Right lobe of liver (tissue), 6 donors: ENCODE results near the gene KRT33A. TPM values are rescaled to one million over a fixed set of nuclear protein-coding genes. Genes with fewer than 3 reads are reported as not detected.

ENCODE experiments used
- ATAC-seq, 4 donors: fragments of 200-7000 bp; cut with Tn5 transposase; one replicate each; pipeline ENCODE4 v1.9.1; 2020; ENCODE audit warnings: mild to moderate bottlenecking in 4 of 4, moderate library complexity in 4 of 4
- DNase-seq, 3 donors: peaks; one replicate each; pipeline ENCODE4 v3.0.0-alpha.2; 2020
- H3K27ac ChIP-seq, 3 donors: fragments of 200-600 bp; one replicate each; pipeline ENCODE4 v1.8.0; 2022
- H3K27me3 ChIP-seq, 2 donors: fragments of 200-600 bp; one replicate each; pipeline ENCODE4 v1.8.0; 2022
- H3K36me3 ChIP-seq, 4 donors: fragments of 200-600 bp; sonication (generic) in 1 of 4; one replicate each; pipeline versions ENCODE4 v1.5.1 to v1.8.0; 2017 to 2022; ENCODE audit warnings: control low read depth in 1 of 4
- H3K4me1 ChIP-seq, 4 donors: fragments of 200-600 bp; sonication (generic) in 1 of 4; one replicate each; pipeline versions ENCODE4 v1.5.1 to v1.8.0; 2017 to 2022; ENCODE audit warnings: control low read depth in 1 of 4
- H3K4me3 ChIP-seq, 3 donors: fragments of 200-600 bp; one replicate each; pipeline ENCODE4 v1.8.0; 2022
- H3K9me3 ChIP-seq, 4 donors: fragments of 200-600 bp; sonication (generic) in 1 of 4; one replicate each; pipeline versions ENCODE4 v1.5.1 to v1.8.0; 2017 to 2022; ENCODE audit warnings: control low read depth in 1 of 4
- CTCF ChIP-seq, 4 donors: fragments of 200-600 bp in 3 of 4; fragments of 450-650 bp in 1 of 4; IDR thresholded peaks; one replicate each; pipeline versions ENCODE4 v1.5.1 to v1.8.0; 2016 to 2022; ENCODE audit warnings: antibody characterized with exemption in 4 of 4, mild to moderate bottlenecking in 2 of 4
- POLR2A ChIP-seq: fragments of 450-650 bp; IDR thresholded peaks from one replicate; pipeline ENCODE4 v1.6.1; 2017; ENCODE audit warnings: antibody characterized with exemption, mild to moderate bottlenecking
- WGBS: methylation state at CpG from one replicate; pipeline ENCODE4 v1.1.6; 2018; ENCODE audit warnings: low coverage, low lambda C conversion rate; ENCODE audit not compliant: insufficient coverage; ENCODE audit errors: missing lambda C conversion rate; 5-methylcytosine and 5-hydroxymethylcytosine counted together
- intact Hi-C, 2 donors: fragments of 100-400 bp; cut with DNase I; formaldehyde crosslinking; loops; one replicate each; pipeline versions ENCODE4 v1.11.2 to v1.14.1; 2022
- total RNA-seq, 6 experiments: library from RNA; depleted of rRNA in 2 of 6; stranded (reverse); fragments of >200 nt in 2 of 6; fragmentation: NEBNext Ultra II Directional in 3 of 6; extraction: Animal tissue kit (Norgen Biotek cat#: 25700) in 3 of 6; gene quantifications; one replicate each; pipeline versions ENCODE4 v1.1.0 to v1.2.4, GENCODE V29; 2016 to 2023
- donor health status: DM: no; HTN: yes; CAD: no.
- donor health status: DM: no; HTN: no; CAD: no.
- donor health status: DM: no; HTN: no; CAD: no.
- donor health status: DM: no; HTN: yes; CAD: no.
- donor health status: DM: no; HTN: yes; CAD: no.

Gene KRT33A
- total RNA-seq, 6 experiments from 2014 or later: not detected

GRCh38 chr17:41302981-41303380, 47.6 kb downstream of the KRT33A start:
- no peaks in the 10 kb centered on the region for H3K27me3 ChIP-seq
- no peaks in the 10 kb centered on the region for H3K9me3 ChIP-seq
- DNase-seq (no peak), ATAC-seq (no peak)
- H3K36me3 ChIP-seq: no peaks in the 10 kb centered on the region
- H3K27ac ChIP-seq: no peak overlapping the region
- intact Hi-C loops: no loop called here
- 36% methylated on average over 2 of the region's 4 CpGs for WGBS
- no peak overlapping the region for H3K4me3 ChIP-seq
- TF ChIP-seq POLR2A (no peak), CTCF (IDR thresholded peaks at IDR 0.05) (no peak)
- H3K4me1 ChIP-seq: no peaks in the 10 kb centered on the region

- no peak within 1 kb of the TSS for H3K27ac ChIP-seq
- H3K4me3 ChIP-seq: no peak within 1 kb of the TSS
- no peaks in the 10 kb centered on the region for H3K9me3 ChIP-seq
- ATAC-seq (no peak), DNase-seq (no peak)
- no peaks in the 10 kb centered on the region for H3K27me3 ChIP-seq
- TF ChIP-seq CTCF (IDR thresholded peaks at IDR 0.05): no peak
- no peak for TF ChIP-seq POLR2A
- intact Hi-C loops: no loop called here
- H3K4me1 ChIP-seq: no peaks in the 10 kb centered on the region
- WGBS: 44% methylated on average over 7 of the region's 11 CpGs
- no peaks in the 10 kb centered on the region for H3K36me3 ChIP-seq
Measured at GRCh38 chr17:41301916-41302901, 48.4 kb downstream of the KRT33A start, which contains the start of gene KRTAP29-1. TSS of gene KRTAP29-1 (minus strand) at chr17:41302851. CDS start at chr17:41302851, 0 bp downstream.

- no peak overlapping the region for H3K4me3 ChIP-seq
- 51% methylated on average over 5 of the region's 5 CpGs for WGBS
Measured at GRCh38 chr17:41301204-41301790, 49.3 kb downstream of the KRT33A start.

More at GRCh38 chr17:41301204-41301790, 49.3 kb downstream of the KRT33A start:
- Histone ChIP-seq H3K27me3 (no peaks in the 10 kb centered on the region), H3K4me1 (no peaks in the 10 kb centered on the region), H3K27ac (no peak overlapping the region), H3K9me3 (no peaks in the 10 kb centered on the region), H3K36me3 (no peaks in the 10 kb centered on the region)
- ATAC-seq (no peak), DNase-seq (no peak)
- TF ChIP-seq CTCF (IDR thresholded peaks at IDR 0.05) (no peak), POLR2A (no peak)
- intact Hi-C loops: no loop called here
